ENCODE results near the gene SUN1. TPM values are rescaled to one million over a fixed set of nuclear protein-coding genes. Genes with fewer than 3 reads are reported as not detected.

SUN1 gene
- total RNA-seq, 1 donor from 2014 or later = 150 TPM

DNA sequence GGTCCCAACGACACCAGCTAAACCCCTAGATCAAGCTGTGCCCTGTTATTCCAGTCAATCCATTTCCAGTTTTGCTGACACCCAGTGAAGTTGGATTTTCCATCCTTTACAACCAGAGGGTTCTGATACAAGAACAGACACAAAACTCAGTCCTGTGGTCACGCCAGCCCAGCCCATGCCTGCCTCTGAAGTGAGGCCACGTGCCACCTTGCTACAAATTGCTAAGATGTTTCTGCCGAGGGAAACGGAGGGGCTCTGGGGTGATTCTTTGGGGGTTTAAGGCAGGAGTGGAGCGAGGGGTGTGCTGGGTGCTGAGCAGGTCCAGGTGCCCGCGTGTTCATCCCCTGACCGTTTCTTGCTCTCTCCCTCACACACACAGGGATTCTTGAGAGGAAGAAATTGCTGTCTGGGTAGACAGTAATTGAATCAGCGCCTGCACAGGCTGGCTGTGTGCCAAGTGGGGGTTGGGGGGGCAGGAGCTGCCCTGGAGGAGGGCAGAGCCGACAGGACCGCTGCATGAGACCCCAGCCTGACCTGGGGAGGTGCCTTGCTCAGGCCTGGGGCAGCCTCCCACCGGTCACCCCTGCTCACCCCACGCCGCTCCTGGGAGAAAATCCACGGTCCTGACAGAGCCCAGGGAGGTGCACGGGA, 84.1 kb downstream of the SUN1 start:
- H3K27ac Mint-ChIP-seq (ENCODE audit: unreplicated experiment) = no peak overlapping the region
- DNase-seq (ENCODE audit: low spot score) = no peak
- H3K36me3 Mint-ChIP-seq (ENCODE audit: low read depth, unreplicated experiment) = no peaks in the 10 kb centered on the region
- peaks cover 11% of the 10 kb centered on the region for H3K27me3 Mint-ChIP-seq (ENCODE audit: unreplicated experiment)
- H3K9me3 Mint-ChIP-seq (ENCODE audit: unreplicated experiment) = no peaks in the 10 kb centered on the region
- TF ChIP-seq, protein P1, sequence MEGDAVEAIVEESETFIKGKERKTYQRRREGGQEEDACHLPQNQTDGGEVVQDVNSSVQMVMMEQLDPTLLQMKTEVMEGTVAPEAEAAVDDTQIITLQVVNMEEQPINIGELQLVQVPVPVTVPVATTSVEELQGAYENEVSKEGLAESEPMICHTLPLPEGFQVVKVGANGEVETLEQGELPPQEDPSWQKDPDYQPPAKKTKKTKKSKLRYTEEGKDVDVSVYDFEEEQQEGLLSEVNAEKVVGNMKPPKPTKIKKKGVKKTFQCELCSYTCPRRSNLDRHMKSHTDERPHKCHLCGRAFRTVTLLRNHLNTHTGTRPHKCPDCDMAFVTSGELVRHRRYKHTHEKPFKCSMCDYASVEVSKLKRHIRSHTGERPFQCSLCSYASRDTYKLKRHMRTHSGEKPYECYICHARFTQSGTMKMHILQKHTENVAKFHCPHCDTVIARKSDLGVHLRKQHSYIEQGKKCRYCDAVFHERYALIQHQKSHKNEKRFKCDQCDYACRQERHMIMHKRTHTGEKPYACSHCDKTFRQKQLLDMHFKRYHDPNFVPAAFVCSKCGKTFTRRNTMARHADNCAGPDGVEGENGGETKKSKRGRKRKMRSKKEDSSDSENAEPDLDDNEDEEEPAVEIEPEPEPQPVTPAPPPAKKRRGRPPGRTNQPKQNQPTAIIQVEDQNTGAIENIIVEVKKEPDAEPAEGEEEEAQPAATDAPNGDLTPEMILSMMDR (IDR thresholded peaks at IDR 0.05; ENCODE audit: unreplicated experiment) = no peak
- H3K4me1 Mint-ChIP-seq (ENCODE audit: unreplicated experiment) = no peaks in the 10 kb centered on the region
- H3K4me3 Mint-ChIP-seq (ENCODE audit: unreplicated experiment) = no peak overlapping the region

DNA sequence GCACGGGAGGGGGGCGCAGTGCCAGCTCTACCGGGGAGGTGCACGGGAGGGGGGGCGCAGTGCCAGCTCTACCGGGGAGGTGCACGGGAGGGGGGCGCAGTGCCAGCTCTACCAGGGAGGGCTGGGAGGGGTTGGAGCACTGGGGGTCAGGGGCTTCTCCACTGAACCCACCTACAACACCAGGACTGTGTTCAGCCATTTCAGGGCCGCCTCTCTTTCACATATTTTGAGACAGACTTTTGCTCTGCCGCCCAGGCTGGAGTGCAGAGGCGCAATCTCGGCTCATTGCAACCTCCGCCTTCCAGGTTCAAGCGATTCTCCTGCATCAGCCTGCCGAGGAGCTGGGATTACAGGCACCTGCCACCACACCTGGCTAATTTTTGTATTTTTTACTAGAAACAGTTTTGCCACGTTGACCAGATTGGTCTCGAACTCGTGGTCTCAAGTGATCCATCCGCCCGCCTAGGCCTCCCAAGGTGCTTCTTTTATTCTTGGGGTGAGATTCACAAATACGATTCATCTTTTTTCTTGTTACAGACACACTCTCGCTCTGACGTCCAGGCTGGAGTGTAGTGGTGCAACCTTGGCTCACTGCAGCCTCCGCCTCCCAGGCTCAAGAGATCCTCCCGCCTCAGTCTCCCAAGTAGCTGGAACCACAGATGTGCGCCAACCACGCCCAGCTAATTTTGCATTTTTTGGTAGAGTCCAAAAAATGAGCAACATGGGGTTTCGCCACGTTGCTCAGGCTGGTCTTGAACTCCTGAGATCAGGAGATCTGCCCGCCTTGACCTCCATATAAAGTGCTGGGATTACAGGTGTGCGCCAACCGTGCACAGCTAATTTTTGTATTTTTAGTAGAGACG, 85.2 kb downstream of the SUN1 start:
- H3K27ac Mint-ChIP-seq (ENCODE audit: unreplicated experiment) = no peak overlapping the region
- H3K27me3 Mint-ChIP-seq (ENCODE audit: unreplicated experiment) = peaks cover 11% of the 10 kb centered on the region
- DNase-seq (ENCODE audit: low spot score) = no peak
- no peaks in the 10 kb centered on the region for H3K36me3 Mint-ChIP-seq (ENCODE audit: low read depth, unreplicated experiment)
- TF ChIP-seq, protein P1 (IDR thresholded peaks at IDR 0.05; ENCODE audit: unreplicated experiment) = no peak
- no peaks in the 10 kb centered on the region for H3K9me3 Mint-ChIP-seq (ENCODE audit: unreplicated experiment)
- H3K4me3 Mint-ChIP-seq (ENCODE audit: unreplicated experiment) = no peak overlapping the region
- no peaks in the 10 kb centered on the region for H3K4me1 Mint-ChIP-seq (ENCODE audit: unreplicated experiment)

DNA sequence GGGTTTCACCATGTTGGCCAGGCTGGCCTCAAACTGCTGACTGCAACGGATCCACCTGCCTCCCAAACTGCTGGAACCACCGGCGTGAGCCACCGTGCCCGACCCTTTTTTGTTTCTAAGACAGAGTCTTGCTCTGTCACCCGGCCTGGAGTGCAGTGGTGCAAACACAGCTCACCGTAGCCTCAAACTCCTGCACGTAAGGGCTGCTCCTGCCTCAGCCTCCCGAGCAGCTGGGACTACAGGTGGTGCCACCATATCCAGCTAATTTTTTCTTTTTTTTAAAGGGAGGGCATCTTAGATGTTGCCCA, 85.8 kb downstream of the SUN1 start:
- no peak for DNase-seq (ENCODE audit: low spot score)
- no peaks in the 10 kb centered on the region for H3K36me3 Mint-ChIP-seq (ENCODE audit: low read depth, unreplicated experiment)
- no peaks in the 10 kb centered on the region for H3K4me1 Mint-ChIP-seq (ENCODE audit: unreplicated experiment)
- H3K9me3 Mint-ChIP-seq (ENCODE audit: unreplicated experiment) = no peaks in the 10 kb centered on the region
- H3K4me3 Mint-ChIP-seq (ENCODE audit: unreplicated experiment) = no peak overlapping the region
- TF ChIP-seq, protein P1 (IDR thresholded peaks at IDR 0.05; ENCODE audit: unreplicated experiment) = no peak
- peaks cover 11% of the 10 kb centered on the region for H3K27me3 Mint-ChIP-seq (ENCODE audit: unreplicated experiment)
- H3K27ac Mint-ChIP-seq (ENCODE audit: unreplicated experiment) = no peak overlapping the region

DNA sequence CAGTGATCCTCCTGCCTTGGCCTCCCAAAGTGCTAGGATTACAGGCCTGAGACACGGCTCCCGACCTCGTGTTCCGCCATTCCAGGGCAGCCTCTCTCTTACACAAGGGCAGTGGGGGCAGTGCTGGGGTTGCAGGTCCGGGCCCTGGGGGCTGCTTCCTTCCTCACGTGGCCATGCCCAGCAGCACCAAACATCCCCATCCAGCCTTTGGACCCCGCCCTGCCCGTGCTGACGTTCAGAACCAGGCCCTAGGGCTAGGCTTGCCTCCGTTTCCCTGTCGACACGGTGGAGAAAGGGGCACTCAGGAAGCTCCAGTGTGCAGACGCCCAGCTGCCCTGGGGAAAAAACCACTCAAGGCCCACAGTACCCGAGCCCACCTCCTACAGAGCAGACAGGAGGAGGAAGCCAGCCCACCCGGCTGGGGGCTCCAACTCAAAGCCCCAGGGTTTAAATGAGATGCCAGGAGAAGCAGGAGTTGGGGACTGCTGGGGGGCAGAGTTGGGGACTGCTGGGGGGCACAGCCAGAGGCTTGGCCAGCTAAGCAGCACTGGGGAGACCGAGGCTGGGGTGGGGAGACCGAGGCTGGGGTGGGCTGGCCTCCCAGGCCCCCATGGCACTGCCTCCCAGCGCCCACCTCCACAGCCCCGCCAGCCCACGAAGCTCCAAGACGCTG, 86.3 kb downstream of the SUN1 start:
- no peaks in the 10 kb centered on the region for H3K4me1 Mint-ChIP-seq (ENCODE audit: unreplicated experiment)
- H3K4me3 Mint-ChIP-seq (ENCODE audit: unreplicated experiment) = no peak overlapping the region
- H3K27me3 Mint-ChIP-seq (ENCODE audit: unreplicated experiment) = peaks cover 11% of the 10 kb centered on the region
- H3K27ac Mint-ChIP-seq (ENCODE audit: unreplicated experiment) = no peak overlapping the region
- no peak for DNase-seq (ENCODE audit: low spot score)
- no peaks in the 10 kb centered on the region for H3K36me3 Mint-ChIP-seq (ENCODE audit: low read depth, unreplicated experiment)
- TF ChIP-seq, protein P1 (IDR thresholded peaks at IDR 0.05; ENCODE audit: unreplicated experiment) = no peak
- H3K9me3 Mint-ChIP-seq (ENCODE audit: unreplicated experiment) = no peaks in the 10 kb centered on the region

DNA sequence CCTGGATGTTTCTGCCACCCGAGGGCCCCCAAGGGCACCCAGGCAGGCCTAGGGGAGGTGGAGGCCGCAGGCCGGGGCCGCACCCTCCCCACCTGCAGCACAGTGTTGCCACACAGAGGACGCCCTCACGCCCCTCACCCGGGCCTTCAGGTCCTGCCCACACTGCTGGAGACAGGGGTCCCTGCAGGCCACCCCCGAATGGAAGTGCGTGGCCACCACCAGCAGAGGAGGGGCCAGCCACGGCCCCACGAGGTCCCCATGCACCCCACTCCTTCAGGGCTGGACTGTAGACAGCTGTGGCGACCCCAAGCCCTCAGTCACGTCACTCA, 86.8 kb downstream of the SUN1 start:
- no peak overlapping the region for H3K27ac Mint-ChIP-seq (ENCODE audit: unreplicated experiment)
- H3K27me3 Mint-ChIP-seq (ENCODE audit: unreplicated experiment) = peaks cover 11% of the 10 kb centered on the region
- H3K4me3 Mint-ChIP-seq (ENCODE audit: unreplicated experiment) = no peak overlapping the region
- H3K36me3 Mint-ChIP-seq (ENCODE audit: low read depth, unreplicated experiment) = no peaks in the 10 kb centered on the region
- H3K4me1 Mint-ChIP-seq (ENCODE audit: unreplicated experiment) = no peaks in the 10 kb centered on the region
- no peaks in the 10 kb centered on the region for H3K9me3 Mint-ChIP-seq (ENCODE audit: unreplicated experiment)
- TF ChIP-seq, protein P1 (IDR thresholded peaks at IDR 0.05; ENCODE audit: unreplicated experiment) = no peak
- DNase-seq (ENCODE audit: low spot score) = no peak

Data from endothelial cell (in vitro differentiated cells).